COLO829 (cell line): ENCODE measurements around the gene PRM2.

Experiments
- DNase-seq: peaks from one replicate; pipeline ENCODE4 v3.0.0; 2012; ENCODE audit warnings: low spot score

PRM2 gene

GRCh38 chr16:11248133-11248532, 28.1 kb downstream of the PRM2 start:
- no peak for DNase-seq

GRCh38 chr16:11245988-11246387, 30.3 kb downstream of the PRM2 start:
- DNase-seq: no peak

- DNase-seq: no peak
Measured at GRCh38 chr16:11245222-11245737, 31.0 kb downstream of the PRM2 start.

GRCh38 chr16:11242658-11243057, 33.6 kb downstream of the PRM2 start:
- DNase-seq: no peak

GRCh38 chr16:11241480-11242204, 34.6 kb downstream of the PRM2 start:
- no peak for DNase-seq

GRCh38 chr16:11240636-11241473, 35.4 kb downstream of the PRM2 start:
- no peak for DNase-seq

- DNase-seq: no peak
Measured at GRCh38 chr16:11239644-11240632, 36.3 kb downstream of the PRM2 start.

- no peak for DNase-seq
Measured at GRCh38 chr16:11238272-11239202, 37.7 kb downstream of the PRM2 start.

- DNase-seq: no peak
Measured at GRCh38 chr16:11236461-11237254, 39.6 kb downstream of the PRM2 start.

GRCh38 chr16:11235703-11235991, 40.6 kb downstream of the PRM2 start:
- DNase-seq: no peak

- no peak for DNase-seq
Measured at GRCh38 chr16:11234884-11235702, 41.2 kb downstream of the PRM2 start.

GRCh38 chr16:11233727-11234376, 42.4 kb downstream of the PRM2 start:
- DNase-seq: no peak

- DNase-seq: no peak
Measured at GRCh38 chr16:11232852-11233726, 43.2 kb downstream of the PRM2 start.

- DNase-seq: no peak
Measured at GRCh38 chr16:11232302-11232851, 43.9 kb downstream of the PRM2 start.

- DNase-seq: no peak
Measured at GRCh38 chr16:11231367-11231970, 44.8 kb downstream of the PRM2 start.

- DNase-seq: no peak
Measured at GRCh38 chr16:11229906-11230305, 46.4 kb downstream of the PRM2 start.

- DNase-seq: no peak
Measured at GRCh38 chr16:11229432-11229831, 46.8 kb downstream of the PRM2 start.
